Activated naive CD4-positive, alpha-beta T cell treated with anti-CD3 and anti-CD28 coated beads, Interleukin-2, amount 50 U/mL, for 24 hours (primary cell): ENCODE data around the gene KBTBD12.

ENCODE experiments used
- H3K27ac Mint-ChIP-seq: one replicate; pipeline ENCODE4 v1.8.0; 2021; ENCODE audit warnings: mild to moderate bottlenecking, mixed read lengths
- H3K27me3 Mint-ChIP-seq: one replicate; pipeline ENCODE4 v1.8.0; 2021; ENCODE audit warnings: mixed read lengths
- H3K36me3 Mint-ChIP-seq: one replicate; pipeline ENCODE4 v1.8.0; 2021; ENCODE audit warnings: mixed read lengths
- H3K4me1 Mint-ChIP-seq: one replicate; pipeline ENCODE4 v1.8.0; 2021; ENCODE audit warnings: mixed read lengths
- H3K4me3 Mint-ChIP-seq: one replicate; pipeline ENCODE4 v1.8.0; 2021; ENCODE audit warnings: mild to moderate bottlenecking, mixed read lengths
- H3K9me3 Mint-ChIP-seq: one replicate; pipeline ENCODE4 v1.8.0; 2021; ENCODE audit warnings: mixed read lengths

The KBTBD12 gene

GRCh38 chr3:127984241-127984975 lies 69.4 kb downstream of the KBTBD12 start:
- H3K36me3 Mint-ChIP-seq: no peaks in the 10 kb centered on the region
- no peaks in the 10 kb centered on the region for H3K4me1 Mint-ChIP-seq
- H3K4me3 Mint-ChIP-seq: no peak overlapping the region
- no peaks in the 10 kb centered on the region for H3K9me3 Mint-ChIP-seq
- no peak overlapping the region for H3K27ac Mint-ChIP-seq
- peaks cover 1% of the 10 kb centered on the region for H3K27me3 Mint-ChIP-seq

GRCh38 chr3:127985216-127985615 lies 70.2 kb downstream of the KBTBD12 start:
- no peak overlapping the region for H3K27ac Mint-ChIP-seq

GRCh38 chr3:127985655-127986225 lies 70.7 kb downstream of the KBTBD12 start:
- H3K27me3 Mint-ChIP-seq: peaks cover 1% of the 10 kb centered on the region
- no peaks in the 10 kb centered on the region for H3K9me3 Mint-ChIP-seq
- H3K36me3 Mint-ChIP-seq: no peaks in the 10 kb centered on the region
- H3K4me3 Mint-ChIP-seq: no peak overlapping the region
- H3K27ac Mint-ChIP-seq: no peak overlapping the region
- H3K4me1 Mint-ChIP-seq: no peaks in the 10 kb centered on the region

More at GRCh38 chr3:127985216-127985615, 70.2 kb downstream of the KBTBD12 start:
- no peaks in the 10 kb centered on the region for H3K9me3 Mint-ChIP-seq
- H3K27me3 Mint-ChIP-seq: peaks cover 1% of the 10 kb centered on the region
- no peaks in the 10 kb centered on the region for H3K4me1 Mint-ChIP-seq
- no peak overlapping the region for H3K4me3 Mint-ChIP-seq
- no peaks in the 10 kb centered on the region for H3K36me3 Mint-ChIP-seq

- Mint-ChIP-seq H3K4me3 (no peak overlapping the region), H3K4me1 (no peaks in the 10 kb centered on the region), H3K36me3 (no peaks in the 10 kb centered on the region), H3K27ac (no peak overlapping the region), H3K9me3 (no peaks in the 10 kb centered on the region), H3K27me3 (peaks cover 1% of the 10 kb centered on the region)
Measured at GRCh38 chr3:127986803-127987202, 71.8 kb downstream of the KBTBD12 start.

GRCh38 chr3:127987309-127987995 lies 72.4 kb downstream of the KBTBD12 start:
- Mint-ChIP-seq H3K27me3 (peaks cover 1% of the 10 kb centered on the region), H3K27ac (no peak overlapping the region), H3K9me3 (no peaks in the 10 kb centered on the region), H3K36me3 (no peaks in the 10 kb centered on the region), H3K4me1 (no peaks in the 10 kb centered on the region), H3K4me3 (no peak overlapping the region)

GRCh38 chr3:127988770-127989557 lies 73.9 kb downstream of the KBTBD12 start:
- Mint-ChIP-seq H3K27me3 (no peaks in the 10 kb centered on the region), H3K4me3 (no peak overlapping the region), H3K9me3 (no peaks in the 10 kb centered on the region), H3K4me1 (no peaks in the 10 kb centered on the region), H3K36me3 (no peaks in the 10 kb centered on the region), H3K27ac (no peak overlapping the region)

- Mint-ChIP-seq H3K27me3 (peaks cover 3% of the 10 kb centered on the region), H3K36me3 (no peaks in the 10 kb centered on the region), H3K4me3 (no peak overlapping the region), H3K9me3 (no peaks in the 10 kb centered on the region), H3K4me1 (no peaks in the 10 kb centered on the region), H3K27ac (no peak overlapping the region)
Measured at GRCh38 chr3:127990051-127990450, 75.0 kb downstream of the KBTBD12 start.

GRCh38 chr3:127990461-127990860 lies 75.4 kb downstream of the KBTBD12 start:
- Mint-ChIP-seq H3K27ac (no peak overlapping the region), H3K36me3 (no peaks in the 10 kb centered on the region), H3K4me1 (no peaks in the 10 kb centered on the region), H3K9me3 (no peaks in the 10 kb centered on the region), H3K27me3 (peaks cover 3% of the 10 kb centered on the region), H3K4me3 (no peak overlapping the region)

GRCh38 chr3:127991251-127991650 lies 76.2 kb downstream of the KBTBD12 start:
- no peaks in the 10 kb centered on the region for H3K4me1 Mint-ChIP-seq
- H3K27ac Mint-ChIP-seq: no peak overlapping the region
- H3K4me3 Mint-ChIP-seq: no peak overlapping the region
- no peaks in the 10 kb centered on the region for H3K9me3 Mint-ChIP-seq
- H3K27me3 Mint-ChIP-seq: peaks cover 3% of the 10 kb centered on the region
- no peaks in the 10 kb centered on the region for H3K36me3 Mint-ChIP-seq

GRCh38 chr3:127991681-127992080 lies 76.6 kb downstream of the KBTBD12 start:
- no peaks in the 10 kb centered on the region for H3K9me3 Mint-ChIP-seq
- no peaks in the 10 kb centered on the region for H3K36me3 Mint-ChIP-seq
- no peaks in the 10 kb centered on the region for H3K4me1 Mint-ChIP-seq
- H3K27ac Mint-ChIP-seq: no peak overlapping the region
- no peak overlapping the region for H3K4me3 Mint-ChIP-seq
- peaks cover 3% of the 10 kb centered on the region for H3K27me3 Mint-ChIP-seq

- no peaks in the 10 kb centered on the region for H3K4me1 Mint-ChIP-seq
- no peak overlapping the region for H3K4me3 Mint-ChIP-seq
- H3K36me3 Mint-ChIP-seq: no peaks in the 10 kb centered on the region
- H3K27ac Mint-ChIP-seq: no peak overlapping the region
- peaks cover 3% of the 10 kb centered on the region for H3K27me3 Mint-ChIP-seq
- no peaks in the 10 kb centered on the region for H3K9me3 Mint-ChIP-seq
Measured at GRCh38 chr3:127992127-127992526, 77.1 kb downstream of the KBTBD12 start.

GRCh38 chr3:127994011-127994410 lies 79.0 kb downstream of the KBTBD12 start:
- Mint-ChIP-seq H3K27me3 (peaks cover 3% of the 10 kb centered on the region), H3K27ac (no peak overlapping the region), H3K4me1 (no peaks in the 10 kb centered on the region), H3K4me3 (no peak overlapping the region), H3K9me3 (no peaks in the 10 kb centered on the region), H3K36me3 (no peaks in the 10 kb centered on the region)

- H3K36me3 Mint-ChIP-seq: no peaks in the 10 kb centered on the region
- H3K4me1 Mint-ChIP-seq: no peaks in the 10 kb centered on the region
- no peak overlapping the region for H3K27ac Mint-ChIP-seq
- no peak overlapping the region for H3K4me3 Mint-ChIP-seq
- peaks cover 3% of the 10 kb centered on the region for H3K27me3 Mint-ChIP-seq
- H3K9me3 Mint-ChIP-seq: no peaks in the 10 kb centered on the region
Measured at GRCh38 chr3:127997016-127997415, 82.0 kb downstream of the KBTBD12 start.

- Mint-ChIP-seq H3K36me3 (no peaks in the 10 kb centered on the region), H3K4me3 (no peak overlapping the region)
Measured at GRCh38 chr3:127997961-127998360, 82.9 kb downstream of the KBTBD12 start.

GRCh38 chr3:127998596-127998995 lies 83.6 kb downstream of the KBTBD12 start:
- H3K27me3 Mint-ChIP-seq: peaks cover 3% of the 10 kb centered on the region

More at GRCh38 chr3:127997961-127998360, 82.9 kb downstream of the KBTBD12 start:
- no peaks in the 10 kb centered on the region for H3K4me1 Mint-ChIP-seq
- peaks cover 3% of the 10 kb centered on the region for H3K27me3 Mint-ChIP-seq
- no peaks in the 10 kb centered on the region for H3K9me3 Mint-ChIP-seq
- no peak overlapping the region for H3K27ac Mint-ChIP-seq

More at GRCh38 chr3:127998596-127998995, 83.6 kb downstream of the KBTBD12 start:
- H3K4me1 Mint-ChIP-seq: no peaks in the 10 kb centered on the region
- H3K36me3 Mint-ChIP-seq: no peaks in the 10 kb centered on the region
- H3K9me3 Mint-ChIP-seq: no peaks in the 10 kb centered on the region
- no peak overlapping the region for H3K4me3 Mint-ChIP-seq
- no peak overlapping the region for H3K27ac Mint-ChIP-seq
